Kidney epithelial cell (primary cell): ENCODE data around the gene MICAL1. TPM values are rescaled to one million over a fixed set of nuclear protein-coding genes. Genes with fewer than 3 reads are reported as not detected.

Experiments
- DNase-seq: peaks from one replicate; pipeline ENCODE4 v3.0.0-alpha.2; 2010; ENCODE audit warnings: low read depth
- H3K27me3 ChIP-seq: 2 replicates; pipeline ENCODE4 v1.6.0; 2011; ENCODE audit warnings: low read length; ENCODE audit not compliant: control insufficient read depth, insufficient read depth
- H3K36me3 ChIP-seq: 2 replicates; pipeline ENCODE4 v1.5.1; 2011; ENCODE audit warnings: low read length; ENCODE audit not compliant: control insufficient read depth, insufficient read depth
- H3K4me3 ChIP-seq: 2 replicates; pipeline ENCODE4 v1.5.1; 2011; ENCODE audit warnings: low read depth, mild to moderate bottlenecking, control low read depth, low read length
- CTCF ChIP-seq: IDR thresholded peaks from 2 replicates; pipeline ENCODE4 v1.5.1; 2011; ENCODE audit warnings: mild to moderate bottlenecking, moderate library complexity, low read length, control low read depth, inconsistent platforms; ENCODE audit not compliant: insufficient read depth, poor library complexity, severe bottlenecking
- total RNA-seq: library from RNA; depleted of rRNA; stranded (reverse); fragments of >200 nt; gene quantifications from 2 replicates; pipeline ENCODE4 v1.2.3, GENCODE V29; 2015

Gene MICAL1
- total RNA-seq, 1 donor from 2014 or later = 52.3 TPM

- no peak overlapping the region for H3K4me3 ChIP-seq
- peaks cover 3% of the 10 kb centered on the region for H3K36me3 ChIP-seq
- no peak for DNase-seq
- H3K27me3 ChIP-seq = no peaks in the 10 kb centered on the region
- no peak for TF ChIP-seq CTCF
These were observed 2.4 kb downstream of the MICAL1 start for GRCh38 chr6:109453156-109453555.

- no peak for TF ChIP-seq CTCF
- no peak for DNase-seq
- no peak overlapping the region for H3K4me3 ChIP-seq
- H3K36me3 ChIP-seq = peaks cover 3% of the 10 kb centered on the region
- no peaks in the 10 kb centered on the region for H3K27me3 ChIP-seq
These were observed 3.4 kb downstream of the MICAL1 start for GRCh38 chr6:109452181-109452580.

GRCh38 chr6:109451376-109451775 lies 4.2 kb downstream of the MICAL1 start:
- Histone ChIP-seq H3K4me3 (no peak overlapping the region), H3K27me3 (no peaks in the 10 kb centered on the region), H3K36me3 (peaks cover 3% of the 10 kb centered on the region)
- TF ChIP-seq CTCF = no peak
- DNase-seq = no peak

- Histone ChIP-seq H3K36me3 (peaks cover 3% of the 10 kb centered on the region), H3K4me3 (no peak overlapping the region)
- TF ChIP-seq CTCF = no peak
These were observed 4.8 kb downstream of the MICAL1 start for GRCh38 chr6:109450801-109451200.

GRCh38 chr6:109449795-109450673 lies 5.5 kb downstream of the MICAL1 start:
- DNase-seq = no peak
- H3K4me3 ChIP-seq = no peak overlapping the region
- peaks cover 5% of the 10 kb centered on the region for H3K36me3 ChIP-seq
- TF ChIP-seq CTCF = no peak
- no peaks in the 10 kb centered on the region for H3K27me3 ChIP-seq

More at GRCh38 chr6:109450801-109451200, 4.8 kb downstream of the MICAL1 start:
- DNase-seq = no peak
- no peaks in the 10 kb centered on the region for H3K27me3 ChIP-seq
